Lower leg skin (tissue), 4 donors: ENCODE data around the gene B4GALT4. TPM values are rescaled to one million over a fixed set of nuclear protein-coding genes. Genes with fewer than 3 reads are reported as not detected.

ENCODE experiments used
- DNase-seq, 2 donors: peaks; one replicate each; pipeline ENCODE4 v3.0.0-alpha.2; 2019; ENCODE audit warnings: low spot score in 2 of 2
- H3K4me3 ChIP-seq: fragments of 200-600 bp; sonication (generic); 2 replicates; pipeline ENCODE4 v1.5.1; 2017; ENCODE audit warnings: mild to moderate bottlenecking, low read depth; ENCODE audit not compliant: poor library complexity, severe bottlenecking
- CTCF ChIP-seq, 3 donors: fragments of 450-650 bp; IDR thresholded peaks; one replicate each; pipeline ENCODE4 v1.5.1; 2016; ENCODE audit warnings: antibody characterized with exemption in 3 of 3, mild to moderate bottlenecking in 3 of 3, moderate library complexity in 2 of 3
- POLR2A ChIP-seq, 2 donors: fragments of 450-650 bp; IDR thresholded peaks; one replicate each; pipeline ENCODE4 v1.6.1; 2016 to 2017; ENCODE audit warnings: antibody characterized with exemption in 2 of 2, mild to moderate bottlenecking in 1 of 2, moderate library complexity in 1 of 2
- WGBS, 2 donors: methylation state at CpG; one replicate each; pipeline ENCODE4 v1.1.5; 2018; 5-methylcytosine and 5-hydroxymethylcytosine counted together
- intact Hi-C: fragments of 100-400 bp; cut with DNase I; formaldehyde crosslinking; loops from one replicate; pipeline ENCODE4 v1.15.0; 2023; ENCODE audit warnings: low total_unique reads
- total RNA-seq, 4 donors: library from RNA; depleted of rRNA; stranded (reverse); fragments of >200 nt; gene quantifications; one replicate each; pipeline ENCODE4 v1.1.0, GENCODE V29; 2016

Gene B4GALT4
- total RNA-seq, 4 donors from 2014 or later = 23.1 to 44.4 (median 38.2) TPM

- intact Hi-C loops = no loop called here
- DNase-seq = peak in 1 of 2 donors; percentile 23
- TF ChIP-seq POLR2A (IDR thresholded peaks at IDR 0.05) = no peak
- TF ChIP-seq CTCF (IDR thresholded peaks at IDR 0.05) = no peak
- 50 to 57% methylated on average over 4 of the region's 4 CpGs for WGBS, 2 donors
- no peak overlapping the region for H3K4me3 ChIP-seq
These were observed 33.8 kb downstream of the B4GALT4 start for GRCh38 chr3:119206611-119207511.

- WGBS, 2 donors = 49 to 63% methylated on average over 5 of the region's 5 CpGs
- H3K4me3 ChIP-seq = no peak overlapping the region
- no peak for TF ChIP-seq POLR2A (IDR thresholded peaks at IDR 0.05)
- no peak for TF ChIP-seq CTCF (IDR thresholded peaks at IDR 0.05)
- DNase-seq = no peak
- intact Hi-C loops = no loop called here
These were observed 35.0 kb downstream of the B4GALT4 start for GRCh38 chr3:119205685-119206084.

- H3K4me3 ChIP-seq = no peak overlapping the region
- intact Hi-C loops = no loop called here
- 22 to 36% methylated on average over 8 of the region's 8 CpGs for WGBS, 2 donors
- TF ChIP-seq CTCF (IDR thresholded peaks at IDR 0.05) = no peak
- no peak for TF ChIP-seq POLR2A (IDR thresholded peaks at IDR 0.05)
- no peak for DNase-seq
These were observed 35.5 kb downstream of the B4GALT4 start for GRCh38 chr3:119205209-119205608.

GRCh38 chr3:119195911-119196310 lies 44.8 kb downstream of the B4GALT4 start:
- no peak for DNase-seq
- H3K4me3 ChIP-seq = no peak overlapping the region
- TF ChIP-seq POLR2A (IDR thresholded peaks at IDR 0.05) (no peak), CTCF (IDR thresholded peaks at IDR 0.05) (no peak)
- WGBS, 2 donors = 75 to 86% methylated on average over 1 of the region's 1 CpG
- intact Hi-C loops = no loop called here

GRCh38 chr3:119195151-119195476 lies 45.6 kb downstream of the B4GALT4 start:
- 47 to 48% methylated on average over 1 of the region's 1 CpG for WGBS, 2 donors
- intact Hi-C loops = no loop called here
- H3K4me3 ChIP-seq = no peak overlapping the region
- TF ChIP-seq CTCF (IDR thresholded peaks at IDR 0.05) (no peak), POLR2A (IDR thresholded peaks at IDR 0.05) (no peak)
- DNase-seq = no peak
